ACHN (cell line): Measurements from ENCODE around the gene VPS11.
"Not testable (repeated sequence)": the region's sequence is repeated elsewhere in the genome, so short reads cannot be mapped to it uniquely, and the experiment has no call there.

Experiments
- DNase-seq: peaks from one replicate; pipeline ENCODE4 v3.0.0-alpha.2; 2015
- in situ Hi-C: cut with HindIII; loops from 2 replicates; pipeline ENCODE4 v1.10.0; 2017; ENCODE audit warnings: low sequenced_read_pairs, low pct_ligation_motif_present, low pct_unique_long_range_greater_than_20kb

VPS11 gene

DNA sequence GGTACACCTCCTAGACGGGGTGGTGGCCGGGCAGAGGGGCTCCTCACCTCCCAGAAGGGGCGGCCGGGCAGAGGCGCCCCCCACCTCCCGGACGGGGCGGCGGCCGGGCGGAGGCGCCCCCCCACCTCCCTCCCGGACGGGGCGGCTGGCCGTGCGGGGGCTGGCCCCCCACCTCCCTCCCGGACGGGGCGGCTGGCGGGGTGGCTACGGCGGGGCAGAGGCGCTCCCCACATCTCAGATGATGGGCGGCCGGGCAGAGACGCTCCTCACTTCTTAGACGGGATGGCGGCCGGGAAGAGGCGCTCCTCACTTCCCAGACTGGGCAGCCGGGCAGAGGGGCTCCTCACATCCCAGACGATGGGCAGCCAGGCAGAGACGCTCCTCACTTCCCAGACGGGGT, 8.5 kb upstream of the VPS11 start:
- in situ Hi-C loops, DNase-seq: not testable (repeated sequence)

DNA sequence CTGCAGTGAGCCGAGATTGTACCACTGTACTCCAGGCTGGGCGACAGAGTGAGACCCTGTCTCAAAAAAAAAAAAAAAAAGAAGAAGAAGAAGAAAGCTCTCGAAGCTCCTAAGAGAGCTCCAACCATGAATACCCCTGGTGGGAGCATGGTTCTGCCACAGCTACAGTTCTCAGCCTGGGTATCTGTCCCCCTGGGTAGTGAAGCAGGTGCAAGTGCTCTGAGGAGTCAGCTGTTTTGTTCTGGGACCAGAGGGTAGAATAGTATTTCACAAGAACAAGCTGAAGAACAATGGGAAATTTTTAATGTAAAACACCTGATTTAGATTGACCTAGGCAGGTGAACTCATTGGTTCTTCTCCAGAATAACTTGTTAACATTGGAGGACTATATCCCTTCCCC, 6.4 kb upstream of the VPS11 start:
- in situ Hi-C loops = no loop called here
- no peak for DNase-seq

DNA sequence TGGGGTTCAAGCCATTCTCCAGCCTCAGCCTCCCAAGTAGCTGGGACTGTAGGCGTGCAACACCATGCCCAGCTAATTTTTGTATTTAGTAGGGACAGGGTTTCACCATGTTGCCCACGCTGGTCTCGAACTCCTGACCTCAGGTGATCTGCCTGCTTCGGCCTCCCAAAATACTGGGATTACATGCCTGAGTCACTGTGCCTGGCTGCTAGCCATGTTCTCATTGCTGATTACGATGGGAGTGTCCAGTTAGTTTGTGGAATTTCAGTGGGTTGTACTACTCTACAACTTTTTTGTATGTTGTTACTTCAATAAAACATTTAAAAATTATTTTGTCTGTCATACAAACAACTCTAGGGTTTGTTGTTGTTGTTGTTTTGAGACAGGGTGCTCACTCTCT, 4.8 kb upstream of the VPS11 start:
- in situ Hi-C loops = no loop called here
- no peak for DNase-seq

DNA sequence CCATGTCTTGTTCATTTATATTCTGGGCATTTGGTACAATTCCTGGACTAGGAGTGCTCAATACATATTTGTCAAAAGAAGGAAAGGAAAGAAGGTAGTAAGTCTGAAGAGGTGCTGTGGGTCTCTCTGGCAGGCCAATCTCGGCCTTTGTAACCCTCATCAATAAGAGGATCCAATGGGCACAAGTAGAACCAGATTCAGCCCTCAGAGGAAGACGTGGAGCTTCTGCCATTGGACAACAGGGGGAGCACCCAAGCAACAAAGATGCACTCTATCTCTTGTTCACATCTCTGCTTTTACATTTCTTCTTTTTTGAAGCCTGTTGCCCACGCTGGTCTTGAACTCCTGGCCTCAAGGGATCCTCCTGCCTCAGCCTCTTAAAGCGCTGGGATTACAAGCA, 2.2 kb upstream of the VPS11 start:
- peak; percentile 39 for DNase-seq
- in situ Hi-C loops = no loop called here

DNA sequence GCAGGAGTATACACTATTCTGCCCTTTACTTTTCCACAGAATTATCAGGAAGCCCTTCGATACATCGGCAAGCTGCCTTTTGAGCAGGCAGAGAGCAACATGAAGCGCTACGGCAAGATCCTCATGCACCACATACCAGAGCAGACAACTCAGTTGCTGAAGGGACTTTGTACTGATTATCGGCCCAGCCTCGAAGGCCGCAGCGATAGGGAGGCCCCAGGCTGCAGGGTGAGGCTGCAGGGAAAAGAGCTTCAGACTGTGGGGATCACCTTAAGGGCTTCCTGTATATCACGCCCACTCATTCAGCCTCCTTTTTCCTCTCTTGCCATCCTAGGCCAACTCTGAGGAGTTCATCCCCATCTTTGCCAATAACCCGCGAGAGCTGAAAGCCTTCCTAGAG, 10.2 kb downstream of the VPS11 start:
- in situ Hi-C loops = no loop called here
- no peak for DNase-seq

DNA sequence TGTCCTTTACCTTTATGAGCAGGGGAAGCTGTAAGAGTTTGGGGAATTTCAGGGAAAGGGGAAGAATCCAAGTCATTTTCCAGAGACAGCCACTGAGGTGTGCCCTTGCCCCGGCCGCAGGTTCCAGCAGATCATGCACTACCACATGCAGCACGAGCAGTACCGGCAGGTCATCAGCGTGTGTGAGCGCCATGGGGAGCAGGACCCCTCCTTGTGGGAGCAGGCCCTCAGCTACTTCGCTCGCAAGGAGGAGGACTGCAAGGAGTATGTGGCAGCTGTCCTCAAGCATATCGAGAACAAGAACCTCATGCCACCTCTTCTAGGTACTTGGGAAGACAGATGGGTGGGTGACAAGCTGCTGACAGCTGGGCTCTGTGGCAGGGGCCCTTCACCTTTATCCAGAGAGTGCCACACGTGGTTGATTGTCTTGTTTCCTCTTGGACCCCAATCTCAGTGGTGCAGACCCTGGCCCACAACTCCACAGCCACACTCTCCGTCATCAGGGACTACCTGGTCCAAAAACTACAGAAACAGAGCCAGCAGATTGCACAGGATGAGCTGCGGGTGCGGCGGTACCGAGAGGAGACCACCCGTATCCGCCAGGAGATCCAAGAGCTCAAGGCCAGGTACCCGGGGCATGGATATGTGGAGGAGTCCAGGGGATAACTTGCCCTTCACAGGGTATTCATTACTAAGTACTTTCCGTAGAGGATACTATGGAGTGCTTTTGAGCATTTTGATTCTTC, 11.2 kb downstream of the VPS11 start:
- in situ Hi-C loops = no loop called here
- DNase-seq = no peak

DNA sequence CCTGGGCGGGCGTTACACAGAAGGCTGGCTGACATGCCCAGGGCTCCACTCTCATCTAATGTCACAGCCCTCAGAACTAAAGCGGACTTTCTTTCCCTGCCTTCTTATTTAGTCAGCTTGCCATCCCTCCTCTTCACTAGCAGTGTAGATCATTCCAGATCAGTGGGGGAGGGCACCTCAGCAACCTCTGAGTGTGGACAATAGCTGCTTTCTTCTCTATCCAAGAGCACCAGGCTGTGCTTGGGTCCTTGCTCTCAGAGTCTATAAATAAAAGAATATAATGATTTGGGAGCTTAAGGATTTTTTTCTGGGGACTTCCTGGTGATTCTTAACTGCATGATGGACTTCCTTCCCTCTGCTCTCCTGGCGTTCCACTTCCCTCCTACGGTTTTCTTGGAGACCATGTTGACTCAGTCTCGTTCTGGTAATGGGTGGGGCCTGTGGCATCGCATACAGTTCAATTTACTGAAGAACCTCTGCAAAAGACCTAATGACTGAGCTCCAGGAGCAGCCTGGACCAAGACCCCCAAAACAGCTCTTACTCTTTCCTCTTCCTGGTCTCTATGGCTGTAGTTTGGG, 14.2 kb downstream of the VPS11 start:
- in situ Hi-C loops = no loop called here
- no peak for DNase-seq

DNA sequence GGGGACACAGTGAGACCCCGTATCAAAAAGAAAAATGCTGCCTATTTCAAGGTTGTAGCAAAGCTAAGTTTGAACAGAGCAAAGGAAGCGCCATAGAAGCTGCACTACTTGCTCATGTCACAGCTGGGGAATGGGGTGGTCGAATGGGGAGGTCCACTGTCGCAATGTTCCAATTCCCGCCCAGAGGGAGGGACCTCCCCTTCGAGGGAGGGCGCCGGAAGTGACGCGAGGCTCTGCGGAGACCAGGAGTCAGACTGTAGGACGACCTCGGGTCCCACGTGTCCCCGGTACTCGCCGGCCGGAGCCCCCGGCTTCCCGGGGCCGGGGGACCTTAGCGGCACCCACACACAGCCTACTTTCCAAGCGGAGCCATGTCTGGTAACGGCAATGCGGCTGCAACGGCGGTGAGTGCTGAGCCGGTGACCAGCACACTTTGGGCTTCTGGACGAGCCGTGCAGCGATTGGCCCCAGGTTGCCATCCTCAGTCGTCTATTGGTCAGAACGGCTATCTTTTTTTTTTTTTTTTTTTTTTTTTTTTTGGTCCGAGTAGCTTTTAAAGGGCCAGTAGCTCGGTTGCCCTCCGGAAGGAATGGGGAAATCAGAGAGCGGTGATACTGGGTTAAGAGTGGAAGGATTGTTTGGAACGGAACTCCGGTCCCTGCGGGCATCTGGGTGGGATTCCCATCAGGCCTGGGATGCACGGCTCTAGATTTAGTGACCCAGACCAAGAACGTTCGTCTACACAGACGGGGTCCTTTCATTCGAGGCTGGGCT, 17.2 kb downstream of the VPS11 start, which contains the start of gene HMBS:
Gene HMBS, plus strand, starts transcription at position 219 of the 774 bp plus-strand sequence. Its CDS starts 153 bp downstream, at position 372.
- DNase-seq = peak; percentile 91
- in situ Hi-C loops = no loop called here

DNA sequence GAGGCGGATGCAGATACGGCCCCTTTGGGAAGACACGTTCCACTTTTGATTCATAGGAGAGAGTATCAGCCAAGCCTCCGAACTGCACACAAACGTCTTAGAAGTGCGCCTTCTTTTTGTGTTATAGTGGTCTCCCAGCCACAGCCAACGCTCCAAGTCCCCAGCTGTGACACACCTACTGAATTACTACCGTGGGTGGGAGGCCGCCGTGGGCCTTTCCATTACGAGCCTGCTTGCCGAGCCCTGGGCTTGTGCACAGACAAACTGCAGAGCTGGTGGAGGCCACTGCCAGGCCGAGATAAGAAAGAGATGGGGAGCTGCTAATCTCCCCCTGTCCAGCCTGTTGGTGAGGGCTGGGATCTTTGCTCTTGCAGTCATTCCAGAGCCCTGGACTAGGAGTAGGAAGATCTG, 17.8 kb downstream of the VPS11 start:
- no peak for DNase-seq
- in situ Hi-C loops = no loop called here

DNA sequence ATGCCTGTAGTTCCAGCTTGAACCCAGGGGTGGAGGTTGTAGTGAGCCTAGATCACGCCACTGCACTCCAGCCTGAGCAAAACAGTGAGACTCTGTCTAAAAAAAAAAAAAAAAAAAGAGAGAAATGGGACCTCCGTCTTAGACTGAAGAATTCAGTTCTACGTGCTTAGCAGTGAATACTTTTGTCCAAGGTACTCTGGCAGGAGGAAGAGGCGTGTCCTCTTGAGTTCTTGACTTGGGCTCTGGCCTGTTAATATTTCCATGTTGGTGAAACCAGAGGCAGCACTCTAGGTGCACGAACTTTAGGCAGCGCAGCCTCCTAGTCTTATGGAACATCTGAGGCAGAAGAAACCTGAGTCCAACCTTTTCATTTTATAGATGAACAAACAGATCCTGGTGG, 19.5 kb downstream of the VPS11 start:
- in situ Hi-C loops = no loop called here
- DNase-seq = no peak

DNA sequence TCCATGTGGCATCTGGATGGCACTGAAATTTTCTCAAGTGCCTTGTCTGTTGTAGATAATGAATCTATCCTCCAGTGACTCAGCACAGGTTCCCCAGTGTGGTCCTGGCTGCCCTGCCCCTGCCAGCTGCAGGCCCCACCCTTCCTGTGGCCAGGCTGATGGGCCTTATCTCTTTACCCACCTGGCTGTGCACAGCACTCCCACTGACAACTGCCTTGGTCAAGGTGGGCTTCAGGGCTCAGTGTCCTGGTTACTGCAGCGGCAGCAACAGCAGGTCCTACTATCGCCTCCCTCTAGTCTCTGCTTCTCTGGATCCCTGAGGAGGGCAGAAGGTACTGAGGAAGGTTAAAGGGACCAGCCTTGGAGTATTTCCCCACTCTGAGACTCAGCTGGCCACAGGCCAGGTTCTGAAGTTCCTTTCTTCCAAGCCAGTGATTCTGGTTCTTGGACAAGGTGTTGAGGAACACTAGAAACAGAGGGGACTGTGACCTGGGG, 20.2 kb downstream of the VPS11 start:
- DNase-seq = no peak

DNA sequence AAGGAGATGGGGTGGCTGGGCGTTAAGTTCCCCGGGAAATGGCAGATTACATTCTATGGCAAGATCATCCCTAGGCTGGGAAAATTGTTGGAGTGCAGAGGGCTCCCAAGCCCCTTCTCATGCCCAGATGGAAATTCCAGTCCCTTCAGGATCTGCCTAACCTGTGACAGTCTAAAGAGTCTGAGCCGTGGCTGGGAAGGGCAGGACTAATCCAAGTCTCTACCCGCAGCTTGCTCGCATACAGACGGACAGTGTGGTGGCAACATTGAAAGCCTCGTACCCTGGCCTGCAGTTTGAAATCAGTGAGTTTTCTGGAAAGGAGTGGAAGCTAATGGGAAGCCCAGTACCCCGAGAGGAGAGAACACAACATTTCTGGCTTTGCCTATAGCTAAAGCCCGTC, 20.8 kb downstream of the VPS11 start:
- DNase-seq = no peak
- in situ Hi-C loops = no loop called here

More for the DNA sequence above, 20.2 kb downstream of the VPS11 start:
- in situ Hi-C loops = no loop called here

DNA sequence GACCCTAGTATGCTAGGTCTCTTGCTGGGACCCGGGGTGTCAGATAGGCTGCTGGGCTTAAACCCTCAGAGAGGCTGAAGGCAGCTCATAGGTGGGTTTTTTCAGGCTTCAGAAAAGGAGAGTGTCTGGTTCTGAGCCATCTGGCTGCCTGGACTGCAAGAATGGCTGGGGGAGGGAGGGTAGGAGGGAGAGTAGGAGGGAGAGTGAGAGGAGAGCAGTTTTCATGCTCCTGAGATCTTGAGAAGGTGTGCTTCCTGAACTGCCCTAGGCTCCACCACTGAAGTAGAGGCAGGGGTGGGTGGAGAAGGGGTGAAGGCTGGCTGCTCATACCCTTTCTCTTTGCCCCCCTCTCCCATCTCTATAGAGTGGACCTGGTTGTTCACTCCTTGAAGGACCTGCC, 21.7 kb downstream of the VPS11 start:
- no peak for DNase-seq
- in situ Hi-C loops = no loop called here

DNA sequence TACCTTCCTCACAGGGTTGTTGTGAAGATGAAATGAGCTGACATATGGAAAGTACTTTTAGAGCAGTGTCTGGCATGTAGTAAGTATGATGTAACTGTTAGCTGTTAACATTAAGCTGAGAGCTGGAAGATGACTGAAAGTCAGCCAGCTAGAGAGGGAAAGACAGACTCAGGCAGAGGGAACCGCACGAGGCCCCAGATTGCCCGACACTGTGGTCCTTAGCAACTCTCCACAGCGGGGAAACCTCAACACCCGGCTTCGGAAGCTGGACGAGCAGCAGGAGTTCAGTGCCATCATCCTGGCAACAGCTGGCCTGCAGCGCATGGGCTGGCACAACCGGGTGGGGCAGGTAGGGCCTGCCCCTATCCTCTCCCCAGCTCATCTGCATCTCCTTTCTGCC, 23.6 kb downstream of the VPS11 start:
- in situ Hi-C loops = no loop called here
- DNase-seq = no peak

DNA sequence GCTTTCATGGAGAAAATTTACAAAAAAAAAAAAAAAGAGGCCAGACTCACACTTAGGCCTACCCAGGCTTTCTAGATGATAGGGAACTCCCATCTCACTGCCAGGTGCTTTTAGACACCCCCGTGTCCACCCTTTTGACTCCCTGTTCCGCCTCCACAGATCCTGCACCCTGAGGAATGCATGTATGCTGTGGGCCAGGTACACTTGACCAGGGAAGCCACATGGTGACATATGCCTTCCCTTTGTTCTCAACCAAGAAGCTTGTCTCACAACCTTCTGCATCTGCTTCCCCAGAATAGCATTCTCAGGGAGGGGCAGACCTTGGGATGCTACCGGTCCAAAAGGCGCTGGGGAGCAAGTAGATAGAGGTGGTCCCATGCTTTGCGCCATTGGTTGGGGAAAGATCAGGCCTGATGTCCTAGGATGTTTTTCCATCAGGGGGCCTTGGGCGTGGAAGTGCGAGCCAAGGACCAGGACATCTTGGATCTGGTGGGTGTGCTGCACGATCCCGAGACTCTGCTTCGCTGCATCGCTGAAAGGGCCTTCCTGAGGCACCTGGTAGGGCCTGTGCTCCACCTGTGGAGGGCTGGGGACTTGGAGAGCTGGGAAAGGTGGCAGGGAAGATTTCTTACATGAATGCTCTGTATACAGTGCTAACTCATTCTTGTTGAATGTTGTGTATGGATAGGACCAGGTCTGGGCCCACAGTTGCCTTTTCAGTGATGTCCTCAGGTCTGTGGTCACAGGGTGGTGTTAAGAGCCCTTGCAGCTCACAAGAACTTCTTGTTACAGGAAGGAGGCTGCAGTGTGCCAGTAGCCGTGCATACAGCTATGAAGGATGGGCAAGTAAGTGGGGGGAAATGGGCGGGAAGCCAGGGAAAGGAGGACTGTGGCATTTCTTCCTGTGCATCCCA, 24.6 kb downstream of the VPS11 start:
- in situ Hi-C loops = no loop called here
- no peak for DNase-seq

DNA sequence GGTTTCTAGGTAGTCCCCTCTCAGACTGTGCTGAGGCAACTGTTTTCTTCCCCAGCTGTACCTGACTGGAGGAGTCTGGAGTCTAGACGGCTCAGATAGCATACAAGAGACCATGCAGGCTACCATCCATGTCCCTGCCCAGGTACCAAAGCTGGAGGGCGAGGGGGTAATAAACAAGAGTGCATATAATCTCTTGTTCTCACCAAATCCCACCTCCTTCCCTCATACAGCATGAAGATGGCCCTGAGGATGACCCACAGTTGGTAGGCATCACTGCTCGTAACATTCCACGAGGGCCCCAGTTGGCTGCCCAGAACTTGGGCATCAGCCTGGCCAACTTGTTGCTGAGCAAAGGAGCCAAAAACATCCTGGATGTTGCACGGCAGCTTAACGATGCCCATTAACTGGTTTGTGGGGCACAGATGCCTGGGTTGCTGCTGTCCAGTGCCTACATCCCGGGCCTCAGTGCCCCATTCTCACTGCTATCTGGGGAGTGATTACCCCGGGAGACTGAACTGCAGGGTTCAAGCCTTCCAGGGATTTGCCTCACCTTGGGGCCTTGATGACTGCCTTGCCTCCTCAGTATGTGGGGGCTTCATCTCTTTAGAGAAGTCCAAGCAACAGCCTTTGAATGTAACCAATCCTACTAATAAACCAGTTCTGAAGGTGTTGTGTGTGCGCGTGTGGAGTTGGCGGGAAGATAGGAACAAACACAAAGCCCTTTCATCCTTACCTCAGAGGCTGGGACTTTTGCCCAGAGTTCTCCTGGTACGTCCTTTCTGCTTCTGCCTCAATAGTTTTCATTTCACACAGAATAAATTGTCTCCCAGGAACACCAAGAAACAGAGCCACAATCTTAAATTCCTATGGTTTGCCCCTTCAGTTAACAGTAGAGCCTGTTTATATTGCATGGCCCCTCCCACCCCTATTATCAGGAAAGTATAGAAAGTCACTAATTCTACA, 25.5 kb downstream of the VPS11 start:
- in situ Hi-C loops = no loop called here
- no peak for DNase-seq

DNA sequence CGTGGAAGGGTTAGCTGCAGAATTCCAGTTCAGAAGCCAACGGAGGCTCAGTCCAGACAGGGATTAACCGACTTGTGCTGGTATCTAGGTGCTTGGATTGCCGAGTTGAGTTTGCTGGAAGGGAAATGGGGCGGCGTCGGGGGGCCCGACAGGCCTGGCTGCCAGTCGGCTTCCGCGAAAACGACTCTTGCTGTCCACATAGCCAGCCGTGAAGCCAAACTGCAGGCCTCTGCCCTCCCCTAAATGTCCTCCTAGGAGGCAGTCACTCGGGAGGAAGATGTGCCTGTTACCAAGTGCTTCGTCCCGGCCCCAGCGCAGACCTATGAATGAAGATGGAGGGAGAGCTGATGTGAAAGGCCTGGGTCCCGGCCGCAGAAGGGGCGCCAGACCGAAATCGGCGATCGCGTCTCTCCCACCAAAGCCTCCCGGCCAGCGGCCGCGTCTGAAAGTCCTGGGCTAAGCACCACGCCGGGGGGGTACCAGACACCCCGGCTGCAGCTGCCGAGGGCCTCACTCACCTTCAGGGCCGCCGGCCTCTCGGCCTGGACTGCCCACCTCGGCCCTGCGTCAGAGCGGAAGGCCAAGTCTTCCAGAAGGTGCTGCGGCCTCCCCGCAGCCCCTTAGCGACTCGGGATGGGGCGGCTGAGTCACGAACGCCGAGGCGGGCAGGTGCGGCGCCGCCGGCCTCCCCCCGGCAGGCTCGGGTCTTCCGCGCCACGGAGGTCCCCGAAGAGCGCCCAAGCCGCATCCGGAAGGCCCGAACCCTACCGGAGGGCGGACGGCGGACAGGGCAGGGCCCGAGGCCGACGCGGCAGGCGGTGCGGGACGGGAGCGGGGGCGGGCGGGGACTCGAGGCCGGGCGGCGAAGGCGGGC, 26.6 kb downstream of the VPS11 start:
- peak; percentile 30 for DNase-seq

More for the DNA sequence above, 26.6 kb downstream of the VPS11 start:
- in situ Hi-C loops = no loop called here
